ENCODE results near the gene ZXDC.

DNA sequence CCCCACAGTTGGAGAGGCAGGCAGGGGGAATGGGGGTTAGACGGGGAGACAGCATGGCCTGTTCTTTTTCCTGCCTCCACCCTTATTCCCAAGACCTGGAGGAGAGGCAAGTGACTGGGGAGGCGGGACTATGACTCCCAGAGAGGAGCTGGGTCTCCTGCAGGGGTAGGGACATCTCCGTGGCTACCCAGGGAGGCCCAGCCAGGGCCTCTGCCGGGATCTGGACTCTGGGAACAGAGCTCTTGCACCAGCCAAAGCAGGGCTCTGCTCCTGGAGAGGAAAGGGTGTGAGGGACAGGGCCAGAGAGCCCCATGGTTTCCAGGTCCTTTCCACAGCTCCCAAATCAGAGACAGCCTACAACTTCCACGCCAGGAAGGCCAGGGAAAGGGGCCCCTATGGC lies 58.2 kb downstream of the ZXDC start:
- TF ChIP-seq, protein P1, sequence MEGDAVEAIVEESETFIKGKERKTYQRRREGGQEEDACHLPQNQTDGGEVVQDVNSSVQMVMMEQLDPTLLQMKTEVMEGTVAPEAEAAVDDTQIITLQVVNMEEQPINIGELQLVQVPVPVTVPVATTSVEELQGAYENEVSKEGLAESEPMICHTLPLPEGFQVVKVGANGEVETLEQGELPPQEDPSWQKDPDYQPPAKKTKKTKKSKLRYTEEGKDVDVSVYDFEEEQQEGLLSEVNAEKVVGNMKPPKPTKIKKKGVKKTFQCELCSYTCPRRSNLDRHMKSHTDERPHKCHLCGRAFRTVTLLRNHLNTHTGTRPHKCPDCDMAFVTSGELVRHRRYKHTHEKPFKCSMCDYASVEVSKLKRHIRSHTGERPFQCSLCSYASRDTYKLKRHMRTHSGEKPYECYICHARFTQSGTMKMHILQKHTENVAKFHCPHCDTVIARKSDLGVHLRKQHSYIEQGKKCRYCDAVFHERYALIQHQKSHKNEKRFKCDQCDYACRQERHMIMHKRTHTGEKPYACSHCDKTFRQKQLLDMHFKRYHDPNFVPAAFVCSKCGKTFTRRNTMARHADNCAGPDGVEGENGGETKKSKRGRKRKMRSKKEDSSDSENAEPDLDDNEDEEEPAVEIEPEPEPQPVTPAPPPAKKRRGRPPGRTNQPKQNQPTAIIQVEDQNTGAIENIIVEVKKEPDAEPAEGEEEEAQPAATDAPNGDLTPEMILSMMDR (conservative IDR thresholded peaks at IDR 0.05; ENCODE audit: low read length), result no peak
- TF ChIP-seq EZH2phosphoT487 (IDR thresholded peaks at IDR 0.05; ENCODE audit: borderline replicate concordance), result no peak

Measured in Loucy (cell line).